ENCODE data around the gene SMG6. TPM values are rescaled to one million over a fixed set of nuclear protein-coding genes. Genes with fewer than 3 reads are reported as not detected.
"Not testable (repeated sequence)": the region's sequence is repeated elsewhere in the genome, so short reads cannot be mapped to it uniquely, and the experiment has no call there.

The SMG6 gene
- total RNA-seq, 1 donor from 2014 or later: 39.7 TPM

DNA sequence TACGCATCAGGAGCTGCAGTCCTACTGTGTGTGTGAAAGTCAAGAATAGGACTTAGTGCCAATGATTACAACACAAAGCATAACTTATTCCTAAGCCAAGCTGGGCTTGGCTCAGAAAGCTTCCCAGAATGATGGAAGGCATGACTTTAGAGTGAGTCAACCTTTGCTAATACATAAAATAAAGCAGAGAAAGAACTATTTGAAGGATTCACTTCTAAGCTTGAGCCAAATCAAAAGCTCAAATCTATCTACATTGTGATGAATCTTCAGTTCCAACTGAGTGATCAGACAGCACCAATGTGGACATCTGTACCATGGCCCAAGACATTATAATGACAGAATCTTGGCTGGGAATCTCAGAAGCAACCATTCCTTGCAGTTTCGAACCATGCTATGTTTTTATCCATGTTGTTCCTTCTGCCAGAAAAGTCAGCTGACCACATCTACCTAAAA lies 41.4 kb downstream of the SMG6 start:
- H3K4me2 ChIP-seq (ENCODE audit: low read length): peak overlapping the region; percentile 67

DNA sequence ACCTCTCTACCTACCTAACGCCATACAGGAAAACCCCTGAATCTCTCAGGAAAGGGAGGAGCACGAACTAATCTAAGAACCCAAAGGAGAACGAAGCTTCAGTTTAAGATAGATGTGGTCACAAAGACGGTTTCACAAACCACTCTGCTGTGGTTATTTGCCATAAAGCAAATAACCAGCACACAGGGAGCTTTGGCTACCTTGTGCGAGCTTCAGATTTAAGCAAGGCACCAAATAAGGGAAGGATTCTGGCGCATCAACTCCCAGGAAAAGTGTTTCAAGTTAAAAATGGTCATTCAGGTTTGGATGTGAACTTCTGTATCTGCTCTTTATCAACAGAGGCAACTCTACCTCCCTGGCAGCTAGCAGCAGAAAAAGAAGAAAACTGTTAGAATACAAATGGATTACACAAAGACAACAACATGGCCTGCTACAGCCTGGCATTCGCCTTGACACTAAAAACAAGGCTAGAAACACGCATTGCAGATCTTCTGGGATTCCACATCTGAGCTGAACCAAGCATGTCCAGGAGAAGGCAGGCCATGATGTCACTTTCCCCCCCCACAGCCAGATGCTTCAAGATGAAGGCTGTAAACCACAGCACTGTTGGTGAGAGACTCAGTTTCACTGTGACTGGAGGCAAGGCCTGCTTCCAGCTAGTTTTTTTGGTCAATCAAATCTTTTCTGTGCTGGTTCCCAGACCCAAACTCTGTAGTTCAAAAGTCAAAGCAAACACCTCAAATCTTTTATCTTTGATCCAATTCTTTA lies 43.6 kb downstream of the SMG6 start:
- no peaks in the 10 kb centered on the region for H3K9me3 ChIP-seq (ENCODE audit: insufficient read depth, low read depth, low read length)
- Mint-ChIP-seq H3K9me3 (ENCODE audit: unreplicated experiment) (peaks cover 4% of the 10 kb centered on the region), H3K4me3 (ENCODE audit: unreplicated experiment) (peak overlapping the region; percentile 3), H3K27ac (ENCODE audit: unreplicated experiment) (peak overlapping the region; percentile 69), H3K27me3 (ENCODE audit: low read depth, unreplicated experiment) (no peaks in the 10 kb centered on the region), H3K36me3 (ENCODE audit: low read depth, unreplicated experiment) (peaks cover 14% of the 10 kb centered on the region), H3K4me1 (ENCODE audit: low read depth, unreplicated experiment) (peaks cover 41% of the 10 kb centered on the region)
- H3K4me3 ChIP-seq (ENCODE audit: insufficient read depth, low read depth, low read length): no peak overlapping the region
- H3K4me2 ChIP-seq (ENCODE audit: low read length): no peak overlapping the region
- H3K27me3 ChIP-seq (ENCODE audit: insufficient read depth, low read length): no peaks in the 10 kb centered on the region
- TF ChIP-seq EZH2 (IDR thresholded peaks at IDR 0.05; ENCODE audit: insufficient read depth, low read length): no peak
- TF ChIP-seq, protein P1, sequence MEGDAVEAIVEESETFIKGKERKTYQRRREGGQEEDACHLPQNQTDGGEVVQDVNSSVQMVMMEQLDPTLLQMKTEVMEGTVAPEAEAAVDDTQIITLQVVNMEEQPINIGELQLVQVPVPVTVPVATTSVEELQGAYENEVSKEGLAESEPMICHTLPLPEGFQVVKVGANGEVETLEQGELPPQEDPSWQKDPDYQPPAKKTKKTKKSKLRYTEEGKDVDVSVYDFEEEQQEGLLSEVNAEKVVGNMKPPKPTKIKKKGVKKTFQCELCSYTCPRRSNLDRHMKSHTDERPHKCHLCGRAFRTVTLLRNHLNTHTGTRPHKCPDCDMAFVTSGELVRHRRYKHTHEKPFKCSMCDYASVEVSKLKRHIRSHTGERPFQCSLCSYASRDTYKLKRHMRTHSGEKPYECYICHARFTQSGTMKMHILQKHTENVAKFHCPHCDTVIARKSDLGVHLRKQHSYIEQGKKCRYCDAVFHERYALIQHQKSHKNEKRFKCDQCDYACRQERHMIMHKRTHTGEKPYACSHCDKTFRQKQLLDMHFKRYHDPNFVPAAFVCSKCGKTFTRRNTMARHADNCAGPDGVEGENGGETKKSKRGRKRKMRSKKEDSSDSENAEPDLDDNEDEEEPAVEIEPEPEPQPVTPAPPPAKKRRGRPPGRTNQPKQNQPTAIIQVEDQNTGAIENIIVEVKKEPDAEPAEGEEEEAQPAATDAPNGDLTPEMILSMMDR (IDR thresholded peaks at IDR 0.05; ENCODE audit: insufficient read depth, low read depth, low read length): no peak
- peaks cover 28% of the 10 kb centered on the region for H3K4me1 ChIP-seq (ENCODE audit: insufficient read depth, low read length)
- FAIRE-seq: no peak
- peaks cover 3% of the 10 kb centered on the region for H4K20me1 ChIP-seq (ENCODE audit: insufficient read depth, low read length)
- peak overlapping the region; percentile 4 for H3K27ac ChIP-seq (ENCODE audit: low read depth, low read length)
- H3K36me3 ChIP-seq (ENCODE audit: insufficient read depth, low read length): no peaks in the 10 kb centered on the region
- no peak overlapping the region for H2AFZ ChIP-seq (ENCODE audit: low read depth, low read length)
- H3K79me2 ChIP-seq (ENCODE audit: insufficient read depth, low read length): peaks cover 26% of the 10 kb centered on the region
- DNase-seq (ENCODE audit: low read depth): peak; percentile 80
- H3K9ac ChIP-seq (ENCODE audit: low read length): no peak overlapping the region

More for the DNA sequence above, 41.4 kb downstream of the SMG6 start:
- FAIRE-seq (peak; percentile 88), DNase-seq (ENCODE audit: low read depth) (peak; percentile 91)
- Mint-ChIP-seq H3K36me3 (ENCODE audit: low read depth, unreplicated experiment) (peaks cover 13% of the 10 kb centered on the region), H3K27me3 (ENCODE audit: low read depth, unreplicated experiment) (no peaks in the 10 kb centered on the region), H3K4me1 (ENCODE audit: low read depth, unreplicated experiment) (peaks cover 41% of the 10 kb centered on the region), H3K27ac (ENCODE audit: unreplicated experiment) (peak overlapping the region; percentile 79), H3K9me3 (ENCODE audit: unreplicated experiment) (no peaks in the 10 kb centered on the region), H3K4me3 (ENCODE audit: unreplicated experiment) (no peak overlapping the region)
- Histone ChIP-seq H3K9me3 (ENCODE audit: insufficient read depth, low read depth, low read length) (no peaks in the 10 kb centered on the region), H2AFZ (ENCODE audit: low read depth, low read length) (no peak overlapping the region), H4K20me1 (ENCODE audit: insufficient read depth, low read length) (peaks cover 3% of the 10 kb centered on the region), H3K4me3 (ENCODE audit: insufficient read depth, low read depth, low read length) (no peak overlapping the region), H3K27ac (ENCODE audit: low read depth, low read length) (peak overlapping the region; percentile 83), H3K9ac (ENCODE audit: low read length) (peak overlapping the region; percentile 48), H3K36me3 (ENCODE audit: insufficient read depth, low read length) (peaks cover 9% of the 10 kb centered on the region), H3K79me2 (ENCODE audit: insufficient read depth, low read length) (peaks cover 31% of the 10 kb centered on the region), H3K27me3 (ENCODE audit: insufficient read depth, low read length) (no peaks in the 10 kb centered on the region), H3K4me1 (ENCODE audit: insufficient read depth, low read length) (peaks cover 28% of the 10 kb centered on the region)
- TF ChIP-seq, protein P1 (IDR thresholded peaks at IDR 0.05; ENCODE audit: insufficient read depth, low read depth, low read length): no peak
- TF ChIP-seq EZH2 (IDR thresholded peaks at IDR 0.05; ENCODE audit: insufficient read depth, low read length): no peak

DNA sequence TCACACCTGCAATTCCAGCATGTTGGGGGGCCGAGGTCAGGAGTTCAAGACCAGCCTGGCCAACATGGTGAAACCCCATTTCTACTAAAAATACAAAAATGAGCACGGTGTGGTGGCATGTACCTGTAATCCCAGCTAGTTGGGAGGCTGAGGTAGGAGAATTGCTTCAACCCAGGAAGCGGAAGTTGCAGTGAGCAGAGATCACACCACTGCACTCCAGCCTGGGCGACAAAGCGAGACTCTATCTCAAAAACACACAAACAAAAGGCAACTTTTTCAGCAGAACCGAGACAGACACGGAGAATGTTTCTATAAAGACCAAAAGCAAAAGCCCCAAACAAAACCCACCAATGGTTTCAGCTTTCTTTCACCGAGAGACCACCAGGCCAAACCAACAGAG lies 44.8 kb downstream of the SMG6 start:
- H3K27ac Mint-ChIP-seq (ENCODE audit: unreplicated experiment); H3K9me3 Mint-ChIP-seq (ENCODE audit: unreplicated experiment); H3K9me3 ChIP-seq (ENCODE audit: insufficient read depth, low read depth, low read length); FAIRE-seq; H4K20me1 ChIP-seq (ENCODE audit: insufficient read depth, low read length); H2AFZ ChIP-seq (ENCODE audit: low read depth, low read length); H3K27me3 Mint-ChIP-seq (ENCODE audit: low read depth, unreplicated experiment); H3K36me3 ChIP-seq (ENCODE audit: insufficient read depth, low read length); H3K27ac ChIP-seq (ENCODE audit: low read depth, low read length); H3K4me2 ChIP-seq (ENCODE audit: low read length); DNase-seq (ENCODE audit: low read depth); H3K4me3 ChIP-seq (ENCODE audit: insufficient read depth, low read depth, low read length); H3K27me3 ChIP-seq (ENCODE audit: insufficient read depth, low read length); H3K4me3 Mint-ChIP-seq (ENCODE audit: unreplicated experiment); H3K9ac ChIP-seq (ENCODE audit: low read length): not testable (repeated sequence)
- H3K4me1 ChIP-seq (ENCODE audit: insufficient read depth, low read length): peaks cover 20% of the 10 kb centered on the region
- peaks cover 26% of the 10 kb centered on the region for H3K79me2 ChIP-seq (ENCODE audit: insufficient read depth, low read length)
- peaks cover 20% of the 10 kb centered on the region for H3K36me3 Mint-ChIP-seq (ENCODE audit: low read depth, unreplicated experiment)
- peaks cover 31% of the 10 kb centered on the region for H3K4me1 Mint-ChIP-seq (ENCODE audit: low read depth, unreplicated experiment)

All from astrocyte (in vitro differentiated cells and primary cell).